ENCODE results near the gene MYBPC1. TPM values are rescaled to one million over a fixed set of nuclear protein-coding genes. Genes with fewer than 3 reads are reported as not detected.

The MYBPC1 gene
- total RNA-seq, 1 experiment from 2014 or later, result not detected

DNA sequence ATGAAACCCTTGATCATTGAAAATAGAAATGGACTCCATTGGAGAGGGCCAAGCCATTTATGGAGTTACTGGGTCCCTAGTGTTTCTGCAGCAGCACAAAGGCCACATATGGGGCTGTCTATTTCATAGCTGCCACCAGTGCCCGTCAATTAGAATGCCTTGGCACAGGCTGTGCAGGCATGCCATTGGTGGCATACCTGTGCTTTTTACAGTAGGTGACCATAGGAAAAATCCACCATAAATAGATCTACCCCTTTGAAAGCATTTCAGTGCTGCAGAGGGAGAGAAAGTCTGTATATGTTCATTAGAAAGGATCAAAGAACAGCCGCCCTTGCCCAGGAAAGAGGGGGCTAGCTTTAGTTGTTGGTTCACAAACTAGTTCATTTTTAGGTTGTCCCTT is 13.1 kb downstream of the MYBPC1 start:
- no peak for DNase-seq (ENCODE audit: low read depth, low spot score)
- H3K27ac ChIP-seq (ENCODE audit: low read length), result no peak overlapping the region

GRCh38 chr12:101608301-101609133 is 13.7 kb downstream of the MYBPC1 start:
- Histone ChIP-seq H3K27me3 (ENCODE audit: control insufficient read depth, insufficient read depth, low read length) (peaks cover 6% of the 10 kb centered on the region; the same call in 1 of the 2 replicates), H3K9me3 (ENCODE audit: control insufficient read depth, insufficient read depth, low read depth, low read length) (no peaks in the 10 kb centered on the region), H3K4me3 (ENCODE audit: low read depth in 2 of 2, low read length in 2 of 2) (no peak overlapping the region), H3K4me1 (ENCODE audit: control insufficient read depth, insufficient read depth, low read length) (no peaks in the 10 kb centered on the region), H3K36me3 (ENCODE audit: control insufficient read depth, insufficient read depth, low read length) (no peaks in the 10 kb centered on the region), H3K27ac (ENCODE audit: low read length) (no peak overlapping the region)
- in situ Hi-C loops (cut with HindIII; ENCODE audit: low pct_unique_long_range_greater_than_20kb, low sequenced_read_pairs), result no loop called here
- ChIA-PET CTCF (no interaction called here), POLR2A (no interaction called here)
- DNase-seq (ENCODE audit: low read depth, low spot score) (no peak), ATAC-seq (no peak)
- intact Hi-C loops (cut with micrococcal nuclease; ENCODE audit: unreplicated experiment), result no loop called here
- TF ChIP-seq CTCF (IDR thresholded peaks at IDR 0.05) (no peak), TCF7L2 (IDR thresholded peaks at IDR 0.05; ENCODE audit: low read depth, low read length) (peak; percentile 10; the same call in 1 of the 2 replicates)
- BruUV-seq (replicated peaks), result no TSS peak

More for the DNA sequence above, 13.1 kb downstream of the MYBPC1 start:
- no peak for ATAC-seq
- intact Hi-C loops (cut with micrococcal nuclease; ENCODE audit: unreplicated experiment), result no loop called here
- BruUV-seq (replicated peaks), result no TSS peak
- Histone ChIP-seq H3K36me3 (ENCODE audit: control insufficient read depth, insufficient read depth, low read length) (no peaks in the 10 kb centered on the region), H3K27me3 (ENCODE audit: control insufficient read depth, insufficient read depth, low read length) (peaks cover 6% of the 10 kb centered on the region; the same call in 1 of the 2 replicates), H3K9me3 (ENCODE audit: control insufficient read depth, insufficient read depth, low read depth, low read length) (no peaks in the 10 kb centered on the region), H3K4me3 (ENCODE audit: low read depth in 2 of 2, low read length in 2 of 2) (no peak overlapping the region), H3K4me1 (ENCODE audit: control insufficient read depth, insufficient read depth, low read length) (no peaks in the 10 kb centered on the region)
- in situ Hi-C loops (cut with HindIII; ENCODE audit: low pct_unique_long_range_greater_than_20kb, low sequenced_read_pairs), result no loop called here
- TF ChIP-seq POLR2AphosphoS5 (IDR thresholded peaks at IDR 0.05; ENCODE audit: low read depth, low read length) (no peak), TCF7L2 (IDR thresholded peaks at IDR 0.05; ENCODE audit: low read depth, low read length) (peak; percentile 69)
- TF ChIP-seq, protein P1, sequence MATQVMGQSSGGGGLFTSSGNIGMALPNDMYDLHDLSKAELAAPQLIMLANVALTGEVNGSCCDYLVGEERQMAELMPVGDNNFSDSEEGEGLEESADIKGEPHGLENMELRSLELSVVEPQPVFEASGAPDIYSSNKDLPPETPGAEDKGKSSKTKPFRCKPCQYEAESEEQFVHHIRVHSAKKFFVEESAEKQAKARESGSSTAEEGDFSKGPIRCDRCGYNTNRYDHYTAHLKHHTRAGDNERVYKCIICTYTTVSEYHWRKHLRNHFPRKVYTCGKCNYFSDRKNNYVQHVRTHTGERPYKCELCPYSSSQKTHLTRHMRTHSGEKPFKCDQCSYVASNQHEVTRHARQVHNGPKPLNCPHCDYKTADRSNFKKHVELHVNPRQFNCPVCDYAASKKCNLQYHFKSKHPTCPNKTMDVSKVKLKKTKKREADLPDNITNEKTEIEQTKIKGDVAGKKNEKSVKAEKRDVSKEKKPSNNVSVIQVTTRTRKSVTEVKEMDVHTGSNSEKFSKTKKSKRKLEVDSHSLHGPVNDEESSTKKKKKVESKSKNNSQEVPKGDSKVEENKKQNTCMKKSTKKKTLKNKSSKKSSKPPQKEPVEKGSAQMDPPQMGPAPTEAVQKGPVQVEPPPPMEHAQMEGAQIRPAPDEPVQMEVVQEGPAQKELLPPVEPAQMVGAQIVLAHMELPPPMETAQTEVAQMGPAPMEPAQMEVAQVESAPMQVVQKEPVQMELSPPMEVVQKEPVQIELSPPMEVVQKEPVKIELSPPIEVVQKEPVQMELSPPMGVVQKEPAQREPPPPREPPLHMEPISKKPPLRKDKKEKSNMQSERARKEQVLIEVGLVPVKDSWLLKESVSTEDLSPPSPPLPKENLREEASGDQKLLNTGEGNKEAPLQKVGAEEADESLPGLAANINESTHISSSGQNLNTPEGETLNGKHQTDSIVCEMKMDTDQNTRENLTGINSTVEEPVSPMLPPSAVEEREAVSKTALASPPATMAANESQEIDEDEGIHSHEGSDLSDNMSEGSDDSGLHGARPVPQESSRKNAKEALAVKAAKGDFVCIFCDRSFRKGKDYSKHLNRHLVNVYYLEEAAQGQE (IDR thresholded peaks at IDR 0.05; ENCODE audit: insufficient read depth in 1 of 2, low read depth in 2 of 2, low read length in 1 of 2), result no peak
- ChIA-PET POLR2A (no interaction called here), CTCF (no interaction called here)

DNA sequence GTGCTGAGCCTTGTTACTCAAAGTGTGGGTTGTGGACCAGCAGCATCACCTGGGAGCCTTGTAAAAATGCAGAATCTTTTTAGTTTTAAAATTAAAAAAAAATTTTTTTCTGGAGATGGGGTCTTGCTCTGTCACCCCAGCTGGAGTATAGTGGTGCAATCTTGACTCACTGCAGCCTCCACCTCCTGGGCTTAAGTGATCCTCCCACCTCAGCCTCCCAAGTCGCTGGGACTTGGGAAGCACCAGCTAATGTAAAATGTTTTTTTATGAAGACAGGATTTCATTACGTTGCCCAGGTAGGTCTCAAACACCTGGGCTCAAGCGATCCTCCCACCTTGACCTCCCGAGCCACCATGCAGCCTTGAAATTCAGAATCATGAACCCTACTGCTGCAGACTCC is 14.4 kb downstream of the MYBPC1 start:
- no peak overlapping the region for H3K27ac ChIP-seq (ENCODE audit: low read length)
- CTCF ChIA-PET, result no interaction called here
- BruUV-seq (replicated peaks), result no TSS peak

More for the DNA sequence above, 14.4 kb downstream of the MYBPC1 start:
- POLR2A ChIA-PET, result no interaction called here
- Histone ChIP-seq H3K36me3 (ENCODE audit: control insufficient read depth, insufficient read depth, low read length) (no peaks in the 10 kb centered on the region), H3K4me1 (ENCODE audit: control insufficient read depth, insufficient read depth, low read length) (no peaks in the 10 kb centered on the region), H3K4me3 (ENCODE audit: low read depth in 2 of 2, low read length in 2 of 2) (no peak overlapping the region), H3K27me3 (ENCODE audit: control insufficient read depth, insufficient read depth, low read length) (peaks cover 6% of the 10 kb centered on the region; the same call in 1 of the 2 replicates), H3K9me3 (ENCODE audit: control insufficient read depth, insufficient read depth, low read depth, low read length) (no peaks in the 10 kb centered on the region)
- TF ChIP-seq, protein P1 (IDR thresholded peaks at IDR 0.05; ENCODE audit: insufficient read depth in 1 of 2, low read depth in 2 of 2, low read length in 1 of 2), result no peak
- TF ChIP-seq SIN3A (IDR thresholded peaks at IDR 0.05; ENCODE audit: borderline replicate concordance, insufficient read depth, low read depth, low read length) (no peak), POLR2AphosphoS5 (IDR thresholded peaks at IDR 0.05; ENCODE audit: low read depth, low read length) (no peak), TCF7L2 (IDR thresholded peaks at IDR 0.05; ENCODE audit: low read depth, low read length) (no peak), CTCF (IDR thresholded peaks at IDR 0.05) (no peak)
- no peak for DNase-seq (ENCODE audit: low read depth, low spot score)
- ATAC-seq, result no peak
- in situ Hi-C loops (cut with HindIII; ENCODE audit: low pct_unique_long_range_greater_than_20kb, low sequenced_read_pairs) (no loop called here), intact Hi-C loops (cut with micrococcal nuclease; ENCODE audit: unreplicated experiment) (no loop called here)

Measured in Panc1 (cell line).